Caco-2 (cell line): ENCODE measurements around the gene CALM1. TPM values are rescaled to one million over a fixed set of nuclear protein-coding genes. Genes with fewer than 3 reads are reported as not detected.

Source experiments
- BruUV-seq: library from RNA; stranded (reverse); fragments of 400-500 nt; replicated peaks from 2 replicates; lab custom pipeline; 2021; lab: Mats Ljungman, UMichigan
- CTCF ChIA-PET: fragments of 300-600 bp; sonication (Branson Sonifier 250); formaldehyde crosslinking; loops from one replicate; lab custom pipeline; 2022; ENCODE audit warnings: antibody characterized with exemption; lab: Charles Lee
- POLR2A ChIA-PET: fragments of 300-600 bp; sonication (Branson Sonifier 250); formaldehyde crosslinking; loops from one replicate; lab custom pipeline; 2022; ENCODE audit warnings: antibody characterized with exemption; lab: Charles Lee
- DNase-seq, 2 experiments: peaks; one replicate each; pipeline versions ENCODE4 v3.0.0 to v3.0.0-alpha.2; 2020 to 2022
- H3K27me3 ChIP-seq: replicated peaks from 2 replicates; pipeline ENCODE4 v1.6.0; 2011; ENCODE audit warnings: low read length; ENCODE audit not compliant: control insufficient read depth, insufficient read depth
- H3K36me3 ChIP-seq: 2 replicates; pipeline ENCODE4 v1.5.1; 2011; ENCODE audit warnings: low read length; ENCODE audit not compliant: control insufficient read depth, insufficient read depth
- H3K4me1 ChIP-seq: fragments of 250-450 bp; sonication (Bioruptor Pico); 2 replicates; pipeline ENCODE4 v1.5.1; 2020; ENCODE audit warnings: mild to moderate bottlenecking
- H3K4me3 ChIP-seq: 2 replicates; pipeline ENCODE4 v1.5.1; 2011; ENCODE audit warnings: low read depth, mild to moderate bottlenecking, control low read depth, low read length
- H3K9me3 ChIP-seq: fragments of 250-450 bp; sonication (Bioruptor Pico); 2 replicates; pipeline ENCODE4 v1.5.1; 2020; ENCODE audit warnings: mild to moderate bottlenecking, moderate library complexity
- H3K27ac Mint-ChIP-seq: one replicate; pipeline ENCODE4 v1.8.0; 2022; ENCODE audit warnings: mixed read lengths; ENCODE audit not compliant: unreplicated experiment
- H3K27me3 Mint-ChIP-seq: one replicate; pipeline ENCODE4 v1.8.0; 2022; ENCODE audit warnings: mixed read lengths; ENCODE audit not compliant: insufficient read depth, unreplicated experiment
- H3K36me3 Mint-ChIP-seq: one replicate; pipeline ENCODE4 v1.8.0; 2022; ENCODE audit warnings: mild to moderate bottlenecking, mixed read lengths; ENCODE audit not compliant: insufficient read depth, unreplicated experiment
- H3K4me1 Mint-ChIP-seq: one replicate; pipeline ENCODE4 v1.8.0; 2022; ENCODE audit warnings: low read depth, mixed read lengths; ENCODE audit not compliant: unreplicated experiment
- H3K4me3 Mint-ChIP-seq: one replicate; pipeline ENCODE4 v1.8.0; 2022; ENCODE audit warnings: mild to moderate bottlenecking, moderate library complexity, mixed read lengths; ENCODE audit not compliant: unreplicated experiment
- H3K9me3 Mint-ChIP-seq: one replicate; pipeline ENCODE4 v1.8.0; 2022; ENCODE audit warnings: mixed read lengths; ENCODE audit not compliant: unreplicated experiment
- CTCF ChIP-seq, 2 experiments: fragments of 200-600 bp in 1 of 2; IDR thresholded peaks; 1 replicate in 1 of 2; 2 replicates in 1 of 2; pipeline versions ENCODE4 v1.5.1 to v1.8.0; 2011 to 2022; ENCODE audit warnings: antibody characterized with exemption in 1 of 2, control low read depth in 1 of 2, inconsistent platforms in 1 of 2, low read depth in 1 of 2, low read length in 1 of 2, mild to moderate bottlenecking in 1 of 2, moderate library complexity in 1 of 2; ENCODE audit not compliant: insufficient read depth in 1 of 2, severe bottlenecking in 1 of 2, unreplicated experiment in 1 of 2
- intact Hi-C: fragments of 100-400 bp; cut with micrococcal nuclease; formaldehyde crosslinking; loops from one replicate; pipeline ENCODE4 v1.10.0; 2022; ENCODE audit not compliant: unreplicated experiment
- total RNA-seq: library from RNA; stranded (reverse); gene quantifications from 2 replicates; pipeline ENCODE4 v1.2.3, GENCODE V29; 2022

Gene CALM1
- total RNA-seq, 1 experiment from 2014 or later = 437 TPM

GRCh38 chr14:90368946-90369721 lies 27.7 kb upstream of the CALM1 start:
- H3K4me3 ChIP-seq = no peak overlapping the region
- Mint-ChIP-seq H3K9me3 (no peaks in the 10 kb centered on the region), H3K4me3 (no peak overlapping the region), H3K27me3 (no peaks in the 10 kb centered on the region), H3K36me3 (no peaks in the 10 kb centered on the region), H3K27ac (no peak overlapping the region), H3K4me1 (peaks cover 13% of the 10 kb centered on the region)
- no peak for TF ChIP-seq CTCF (IDR thresholded peaks at IDR 0.05; ENCODE audit: insufficient read depth in 1 of 2, low read depth in 1 of 2, low read length in 1 of 2, severe bottlenecking in 1 of 2, unreplicated experiment in 1 of 2)
- H3K27me3 ChIP-seq = no peaks in the 10 kb centered on the region
- H3K9me3 ChIP-seq = no peaks in the 10 kb centered on the region
- intact Hi-C loops = loop anchor here (1.0 kb wide), 1 partner anchor 13 kb away; no protein-coding TSS in a partner anchor
- no TSS peak for BruUV-seq
- POLR2A ChIA-PET = no interaction called here
- no peaks in the 10 kb centered on the region for H3K36me3 ChIP-seq
- peaks cover 23% of the 10 kb centered on the region for H3K4me1 ChIP-seq
- CTCF ChIA-PET = interaction anchor here (0.6 kb wide), 1 partner anchor 15 kb away, joined by 7 read pairs; no protein-coding TSS in a partner anchor
- peak; percentile 39 to 62 for DNase-seq

- Mint-ChIP-seq H3K27ac (no peak overlapping the region), H3K4me1 (peaks cover 8% of the 10 kb centered on the region), H3K36me3 (no peaks in the 10 kb centered on the region), H3K4me3 (no peak overlapping the region), H3K9me3 (no peaks in the 10 kb centered on the region), H3K27me3 (no peaks in the 10 kb centered on the region)
- no peak overlapping the region for H3K4me3 ChIP-seq
- ChIA-PET POLR2A (no interaction called here), CTCF (no interaction called here)
- H3K9me3 ChIP-seq = no peaks in the 10 kb centered on the region
- peaks cover 9% of the 10 kb centered on the region for H3K4me1 ChIP-seq
- DNase-seq = no peak
- intact Hi-C loops = no loop called here
- no peak for TF ChIP-seq CTCF (IDR thresholded peaks at IDR 0.05; ENCODE audit: insufficient read depth in 1 of 2, low read depth in 1 of 2, low read length in 1 of 2, severe bottlenecking in 1 of 2, unreplicated experiment in 1 of 2)
- no peaks in the 10 kb centered on the region for H3K27me3 ChIP-seq
- no TSS peak for BruUV-seq
- no peaks in the 10 kb centered on the region for H3K36me3 ChIP-seq
Measured at GRCh38 chr14:90373887-90374286, 22.9 kb upstream of the CALM1 start.

- Mint-ChIP-seq H3K36me3 (no peaks in the 10 kb centered on the region), H3K27me3 (no peaks in the 10 kb centered on the region), H3K9me3 (no peaks in the 10 kb centered on the region), H3K4me1 (peaks cover 6% of the 10 kb centered on the region), H3K4me3 (no peak overlapping the region), H3K27ac (no peak overlapping the region)
- DNase-seq = no peak
- H3K4me3 ChIP-seq = no peak overlapping the region
- CTCF ChIA-PET = interaction anchor here (0.7 kb wide), 1 partner anchor 19 kb away, joined by 3 read pairs; no protein-coding TSS in a partner anchor
- no peak for TF ChIP-seq CTCF (IDR thresholded peaks at IDR 0.05; ENCODE audit: insufficient read depth in 1 of 2, low read depth in 1 of 2, low read length in 1 of 2, severe bottlenecking in 1 of 2, unreplicated experiment in 1 of 2)
- H3K36me3 ChIP-seq = no peaks in the 10 kb centered on the region
- no peaks in the 10 kb centered on the region for H3K27me3 ChIP-seq
- POLR2A ChIA-PET = no interaction called here
- peaks cover 1% of the 10 kb centered on the region; the same call in 1 of the 2 replicates for H3K4me1 ChIP-seq
- no peaks in the 10 kb centered on the region for H3K9me3 ChIP-seq
- no TSS peak for BruUV-seq
- intact Hi-C loops = no loop called here
Measured at GRCh38 chr14:90374813-90375212, 22.0 kb upstream of the CALM1 start.
